Adipocyte (in vitro differentiated cells): ENCODE measurements around the gene TECPR2.
A peak's percentile ranks its signal among the peaks of the same experiment; 100 is the strongest.

Source experiments
- DNase-seq: peaks from one replicate; pipeline ENCODE4 v3.0.0-alpha.2; 2015; ENCODE audit warnings: low read depth
- H3K27me3 ChIP-seq: replicated peaks from 2 replicates; pipeline ENCODE4 v1.7.0; 2013; ENCODE audit warnings: mild to moderate bottlenecking, low read length, moderate library complexity; ENCODE audit not compliant: control insufficient read depth, insufficient read depth
- H3K36me3 ChIP-seq: 2 replicates; pipeline ENCODE4 v1.7.0; 2013; ENCODE audit warnings: low read length, mild to moderate bottlenecking, moderate library complexity; ENCODE audit not compliant: control insufficient read depth, insufficient read depth, severe bottlenecking
- H3K4me1 ChIP-seq: 2 replicates; pipeline ENCODE4 v1.7.0; 2013; ENCODE audit warnings: mild to moderate bottlenecking, low read length, moderate library complexity; ENCODE audit not compliant: control insufficient read depth, insufficient read depth
- H3K4me3 ChIP-seq: 2 replicates; pipeline ENCODE4 v1.7.0; 2013; ENCODE audit warnings: mild to moderate bottlenecking, low read length, moderate library complexity
- H3K9ac ChIP-seq: 2 replicates; pipeline ENCODE4 v1.7.0; 2013; ENCODE audit warnings: mild to moderate bottlenecking, low read length, moderate library complexity
- H3K9me3 ChIP-seq: 2 replicates; pipeline ENCODE4 v1.7.0; 2013; ENCODE audit warnings: mild to moderate bottlenecking, low read length, moderate library complexity; ENCODE audit not compliant: control insufficient read depth

The TECPR2 gene

DNA sequence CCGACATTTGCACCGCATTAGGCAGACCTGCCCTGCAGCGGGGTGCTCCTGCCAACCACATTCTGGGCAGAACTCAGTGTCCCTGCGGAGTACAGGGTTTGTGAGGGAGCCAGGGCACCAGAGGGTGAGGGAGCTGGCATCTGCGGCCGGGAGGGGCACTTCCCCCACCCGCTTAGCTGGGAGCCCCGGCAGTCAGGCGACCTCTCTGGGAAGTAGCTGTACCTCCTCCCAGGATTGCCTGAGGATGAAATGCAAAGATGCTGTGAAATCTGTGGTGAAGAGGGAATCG, 88.3 kb downstream of the TECPR2 start:
- no peak overlapping the region for H3K4me3 ChIP-seq
- H3K4me1 ChIP-seq: no peaks in the 10 kb centered on the region
- no peaks in the 10 kb centered on the region for H3K9me3 ChIP-seq
- H3K36me3 ChIP-seq: peaks cover 69% of the 10 kb centered on the region
- H3K9ac ChIP-seq: no peak overlapping the region
- no peak for DNase-seq
- H3K27me3 ChIP-seq: no peaks in the 10 kb centered on the region

DNA sequence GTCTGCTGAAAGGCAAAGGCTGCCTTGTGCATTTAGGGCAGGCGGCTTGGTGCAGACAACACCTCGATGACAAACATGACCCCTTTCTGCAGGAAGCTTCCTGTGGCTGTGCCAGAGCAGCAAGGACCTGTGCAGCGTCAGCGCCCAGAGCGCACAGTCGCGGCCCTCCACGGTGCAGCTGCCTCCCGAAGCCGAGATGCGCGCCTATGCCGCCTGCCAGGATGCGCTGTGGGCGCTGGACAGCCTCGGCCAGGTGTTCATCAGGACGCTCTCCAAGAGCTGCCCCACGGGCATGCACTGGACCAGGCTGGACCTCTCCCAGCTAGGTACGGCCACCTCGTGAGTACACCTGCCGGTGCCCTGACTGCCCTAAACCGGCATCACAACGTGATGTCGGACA, 89.6 kb downstream of the TECPR2 start:
- H3K9me3 ChIP-seq: no peaks in the 10 kb centered on the region
- H3K9ac ChIP-seq: no peak overlapping the region
- no peaks in the 10 kb centered on the region for H3K27me3 ChIP-seq

DNA sequence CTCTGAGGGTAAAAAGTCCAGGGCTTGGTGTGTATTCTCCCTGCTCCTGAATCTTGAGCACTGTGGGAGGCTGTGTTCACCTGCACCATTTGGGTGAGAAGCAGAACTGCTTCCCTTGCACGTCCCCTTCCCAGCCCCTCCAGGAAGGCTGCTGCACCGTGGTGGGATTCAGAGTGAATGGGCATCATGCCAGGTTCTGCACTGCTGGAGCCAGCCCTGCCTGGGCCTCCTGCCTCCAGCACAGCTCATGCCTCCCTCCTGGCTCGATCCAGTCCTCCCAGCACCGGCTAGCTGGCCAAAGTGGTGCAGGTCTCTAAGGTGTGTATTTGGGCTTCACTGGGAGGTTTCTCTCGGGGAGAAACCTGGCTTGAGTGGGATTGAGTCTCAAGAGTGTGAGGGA, 92.0 kb downstream of the TECPR2 start:
- Histone ChIP-seq H3K4me3 (no peak overlapping the region), H3K4me1 (no peaks in the 10 kb centered on the region), H3K36me3 (peaks cover 53% of the 10 kb centered on the region), H3K9ac (no peak overlapping the region), H3K27me3 (no peaks in the 10 kb centered on the region), H3K9me3 (no peaks in the 10 kb centered on the region)
- DNase-seq: no peak

More for the DNA sequence above, 89.6 kb downstream of the TECPR2 start:
- no peak overlapping the region for H3K4me3 ChIP-seq
- peaks cover 59% of the 10 kb centered on the region for H3K36me3 ChIP-seq
- H3K4me1 ChIP-seq: no peaks in the 10 kb centered on the region
- DNase-seq: no peak

DNA sequence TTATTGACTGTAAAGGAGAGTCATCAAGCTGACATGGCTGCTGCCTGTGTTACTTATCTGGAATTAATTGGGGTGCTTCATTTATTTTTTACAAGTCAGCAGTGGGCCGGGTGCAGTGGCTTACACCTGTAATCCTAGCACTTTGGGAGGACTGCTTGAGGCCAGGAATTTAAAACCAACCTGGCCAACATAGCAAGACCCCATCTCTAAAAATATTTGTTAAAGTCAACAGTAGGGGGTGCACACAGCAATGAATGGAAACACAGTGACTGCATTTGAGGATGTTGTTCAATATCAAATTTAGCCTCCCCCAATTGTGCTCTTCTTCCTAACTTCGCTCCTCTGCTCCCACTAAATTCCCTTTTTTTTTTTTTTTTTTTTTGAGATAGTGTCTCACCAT, 94.8 kb downstream of the TECPR2 start:
- no peak for DNase-seq
- no peaks in the 10 kb centered on the region for H3K9me3 ChIP-seq
- peaks cover 27% of the 10 kb centered on the region for H3K36me3 ChIP-seq
- no peak overlapping the region for H3K4me3 ChIP-seq
- H3K27me3 ChIP-seq: no peaks in the 10 kb centered on the region
- no peak overlapping the region for H3K9ac ChIP-seq
- H3K4me1 ChIP-seq: no peaks in the 10 kb centered on the region

DNA sequence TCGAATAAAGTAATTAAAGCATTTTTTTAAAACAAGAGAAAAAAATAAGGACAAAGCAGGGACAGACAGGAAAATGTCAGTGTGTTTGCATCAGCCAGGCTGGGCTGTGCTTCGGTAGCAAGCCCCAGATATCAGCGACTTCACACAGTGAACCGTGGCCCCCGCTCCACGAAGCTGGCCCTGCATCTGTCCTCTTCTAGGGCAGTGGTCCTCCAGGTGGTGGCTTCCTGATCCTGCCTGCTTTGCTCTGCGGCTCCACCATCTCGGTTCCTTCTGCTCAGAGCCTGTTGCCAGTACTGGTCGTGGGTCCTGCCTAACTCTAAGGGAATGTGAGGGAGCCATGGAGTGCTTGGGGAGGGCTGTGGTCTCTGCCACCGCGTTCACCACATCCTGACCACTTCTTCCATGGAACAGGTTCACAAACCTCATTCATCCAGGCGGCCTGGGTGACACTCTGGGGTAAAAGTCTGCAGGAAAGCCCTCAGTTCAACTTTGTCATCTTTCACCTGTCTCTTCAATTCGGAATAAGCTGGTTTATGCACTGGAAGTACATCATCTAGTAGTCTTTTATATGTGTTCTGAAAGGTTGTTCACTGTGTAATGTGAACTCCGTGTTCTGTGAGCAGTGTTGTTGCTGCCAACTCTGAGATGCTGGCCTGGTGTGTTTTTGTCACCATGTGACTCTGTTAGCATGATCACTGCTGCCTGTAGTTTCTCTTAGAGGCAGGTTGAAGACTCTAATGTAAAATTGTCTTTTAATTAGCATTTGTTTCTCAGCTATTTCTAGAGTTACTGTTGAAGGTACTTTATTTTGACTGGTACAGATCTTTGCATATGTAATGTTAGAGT, 99.0 kb downstream of the TECPR2 start:
- no peaks in the 10 kb centered on the region for H3K4me1 ChIP-seq
- H3K9ac ChIP-seq: no peak overlapping the region
- no peak overlapping the region for H3K4me3 ChIP-seq
- H3K36me3 ChIP-seq: peaks cover 38% of the 10 kb centered on the region
- no peaks in the 10 kb centered on the region for H3K27me3 ChIP-seq
- DNase-seq: no peak
- no peaks in the 10 kb centered on the region for H3K9me3 ChIP-seq

DNA sequence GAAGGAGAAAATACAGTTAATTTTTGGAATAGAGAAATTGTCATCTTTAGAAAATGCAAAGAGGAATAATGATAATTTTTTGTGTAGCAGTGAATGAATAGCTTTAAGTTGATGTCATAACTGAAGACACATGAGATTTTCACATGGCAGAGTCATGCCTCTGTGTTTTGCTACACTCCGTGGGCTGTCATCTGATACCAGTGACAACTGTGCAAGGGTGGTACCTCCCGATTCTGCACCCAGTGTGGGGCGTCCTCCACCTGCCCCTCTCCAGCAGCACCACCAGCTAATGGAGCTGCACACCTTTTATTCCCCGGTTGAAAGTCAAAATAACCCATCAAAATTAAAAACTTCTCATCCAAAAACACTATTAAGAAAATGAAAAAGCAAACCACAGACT, 99.7 kb downstream of the TECPR2 start:
- H3K4me3 ChIP-seq: no peak overlapping the region
- H3K9me3 ChIP-seq: no peaks in the 10 kb centered on the region
- DNase-seq: peak; percentile 12
- peaks cover 40% of the 10 kb centered on the region for H3K36me3 ChIP-seq
- no peaks in the 10 kb centered on the region for H3K4me1 ChIP-seq
- no peaks in the 10 kb centered on the region for H3K27me3 ChIP-seq
- H3K9ac ChIP-seq: no peak overlapping the region

DNA sequence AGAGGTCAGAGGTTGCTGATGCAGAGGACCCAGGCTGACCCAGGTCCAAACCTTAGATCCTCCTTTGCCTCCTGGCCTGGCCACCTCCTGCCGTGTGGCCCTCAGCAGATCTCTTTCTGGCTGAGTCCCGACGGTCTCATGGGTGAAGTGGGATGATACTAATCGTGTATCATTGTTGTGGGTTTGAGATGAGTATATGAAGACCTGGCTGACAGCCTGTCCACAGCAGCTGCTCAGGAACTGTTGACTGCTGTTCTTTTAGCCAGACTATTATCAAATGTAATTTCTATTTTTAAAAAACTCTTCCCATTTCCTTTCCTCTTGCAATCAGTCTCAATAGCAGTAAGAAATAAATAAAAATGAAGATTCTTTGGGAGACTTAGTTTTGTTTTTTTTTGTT, 101.3 kb downstream of the TECPR2 start:
- H3K4me3 ChIP-seq: no peak overlapping the region
- H3K27me3 ChIP-seq: no peaks in the 10 kb centered on the region
- no peaks in the 10 kb centered on the region for H3K4me1 ChIP-seq
- H3K9me3 ChIP-seq: peaks cover 6% of the 10 kb centered on the region
- DNase-seq: no peak
- no peak overlapping the region for H3K9ac ChIP-seq
- peaks cover 37% of the 10 kb centered on the region for H3K36me3 ChIP-seq

DNA sequence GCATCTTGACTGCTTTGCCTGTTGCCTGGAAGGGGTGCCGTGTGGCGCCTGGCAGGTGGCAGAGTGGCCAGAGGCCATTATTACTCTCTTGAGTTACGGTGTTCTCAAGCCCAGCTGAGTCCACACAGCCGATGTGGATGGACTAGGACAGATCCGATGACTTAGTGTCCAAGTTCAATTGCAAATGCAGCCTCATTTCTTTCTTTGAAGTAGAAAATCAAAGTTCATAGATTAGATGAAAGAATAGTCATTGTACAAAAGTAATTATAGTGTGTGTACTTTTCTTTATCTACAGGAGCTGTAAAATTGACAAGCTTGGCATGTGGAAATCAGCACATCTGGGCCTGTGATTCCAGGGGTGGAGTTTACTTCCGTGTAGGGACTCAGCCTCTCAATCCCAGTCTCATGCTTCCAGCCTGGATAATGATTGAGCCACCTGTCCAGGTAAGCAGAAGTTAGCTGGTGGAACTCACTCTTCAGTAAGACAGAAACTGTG, 102.2 kb downstream of the TECPR2 start:
- no peak overlapping the region for H3K9ac ChIP-seq
- H3K4me1 ChIP-seq: no peaks in the 10 kb centered on the region
- no peak for DNase-seq
- H3K9me3 ChIP-seq: peaks cover 11% of the 10 kb centered on the region
- H3K4me3 ChIP-seq: no peak overlapping the region
- H3K36me3 ChIP-seq: peaks cover 34% of the 10 kb centered on the region
- no peaks in the 10 kb centered on the region for H3K27me3 ChIP-seq

DNA sequence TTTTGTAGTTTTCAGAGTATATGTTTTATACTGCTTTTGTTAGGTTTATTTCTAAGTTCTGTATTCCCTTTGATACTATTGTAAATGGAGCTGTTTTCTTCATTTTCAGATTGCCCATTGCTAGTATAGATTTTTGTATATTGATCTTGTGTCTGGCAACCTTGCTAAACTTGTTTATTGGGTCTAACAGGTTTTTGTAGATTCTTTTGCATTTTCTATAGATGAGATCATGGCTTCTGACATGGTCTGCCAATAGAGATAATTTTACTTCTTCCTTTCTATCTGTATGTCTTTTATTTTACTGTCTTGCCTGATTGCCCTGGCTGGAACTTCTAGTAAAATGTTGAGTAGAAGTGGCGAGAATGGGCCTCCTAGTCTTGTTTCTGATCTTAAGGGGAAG, 106.5 kb downstream of the TECPR2 start:
- H3K36me3 ChIP-seq: peaks cover 48% of the 10 kb centered on the region
- H3K4me3 ChIP-seq: no peak overlapping the region
- no peaks in the 10 kb centered on the region for H3K4me1 ChIP-seq
- H3K9me3 ChIP-seq: peaks cover 11% of the 10 kb centered on the region
- DNase-seq: no peak
- H3K9ac ChIP-seq: no peak overlapping the region
- H3K27me3 ChIP-seq: no peaks in the 10 kb centered on the region

DNA sequence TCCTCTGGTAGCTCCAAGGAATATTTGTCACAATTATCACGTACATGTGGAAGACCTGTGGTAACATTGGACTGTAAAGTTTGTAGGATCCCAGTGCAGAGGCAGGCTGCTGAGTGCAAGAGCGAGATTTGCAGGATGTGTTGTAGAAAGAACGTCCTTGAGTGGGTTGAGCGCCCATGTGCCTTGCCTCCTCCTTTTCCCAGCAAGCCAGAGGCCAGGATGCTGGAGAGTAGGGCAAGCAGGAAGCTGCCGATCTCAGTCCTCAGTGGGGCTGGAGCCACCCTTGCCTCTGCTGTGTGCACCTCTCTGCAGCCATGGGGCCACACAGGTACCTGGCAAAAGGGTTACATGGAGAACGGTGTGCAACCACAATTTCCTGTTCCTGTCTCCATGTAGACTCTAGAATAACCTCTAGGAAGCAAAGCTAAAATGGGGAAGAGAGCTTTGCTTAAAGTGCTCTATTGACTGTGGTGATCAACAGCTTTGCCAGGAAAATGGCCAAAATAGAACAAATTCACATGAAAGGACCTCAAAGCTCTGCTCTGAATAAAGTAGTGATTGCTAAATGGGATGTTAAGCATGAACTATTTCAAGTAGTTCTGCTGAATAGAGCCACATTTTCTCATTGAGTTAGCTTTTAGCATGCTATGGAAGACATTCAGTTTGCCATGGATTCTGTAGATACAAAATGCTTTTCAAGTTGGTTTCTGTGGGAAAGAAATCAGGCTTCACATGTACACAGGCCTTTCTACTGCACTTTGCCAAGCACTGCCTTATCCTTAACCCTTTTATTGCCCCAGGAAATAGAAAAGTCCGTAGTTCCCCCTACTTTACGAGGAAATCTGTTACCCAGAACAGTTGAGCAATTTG, 109.4 kb downstream of the TECPR2 start:
- no peak for DNase-seq
- peaks cover 23% of the 10 kb centered on the region for H3K36me3 ChIP-seq
- H3K9ac ChIP-seq: no peak overlapping the region
- no peaks in the 10 kb centered on the region for H3K27me3 ChIP-seq
- H3K4me1 ChIP-seq: no peaks in the 10 kb centered on the region
- no peak overlapping the region for H3K4me3 ChIP-seq
- H3K9me3 ChIP-seq: peaks cover 11% of the 10 kb centered on the region

DNA sequence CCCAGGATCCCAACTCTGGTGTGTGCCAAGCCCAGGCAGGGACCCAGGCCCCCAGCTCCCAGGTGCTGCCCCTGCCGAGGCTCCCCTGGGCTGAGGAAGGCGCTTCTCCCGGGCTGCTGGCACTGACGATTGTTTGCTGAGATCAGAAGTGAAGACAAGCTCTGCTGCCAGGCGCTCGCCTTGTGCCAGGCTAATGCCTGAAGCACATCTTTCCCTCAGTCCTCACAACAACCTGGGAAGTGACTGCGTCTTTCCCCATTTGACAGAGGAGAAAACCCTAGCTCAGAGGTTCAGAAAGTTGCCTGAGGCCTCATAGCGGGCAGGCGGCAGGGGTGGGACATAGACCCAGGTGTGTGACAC, 110.0 kb downstream of the TECPR2 start:
- Histone ChIP-seq H3K27me3 (no peaks in the 10 kb centered on the region), H3K4me3 (no peak overlapping the region), H3K4me1 (no peaks in the 10 kb centered on the region), H3K9ac (no peak overlapping the region), H3K9me3 (peaks cover 11% of the 10 kb centered on the region), H3K36me3 (peaks cover 22% of the 10 kb centered on the region)
- DNase-seq: no peak
